ENCODE results near the gene RNU5B-1.

Gene RNU5B-1

GRCh38 chr15:65337436-65338070 is 33.1 kb downstream of the RNU5B-1 start:
- DNase-seq (ENCODE audit: low read depth in 1 of 2, low spot score in 1 of 2) = no peak
- no peak for TF ChIP-seq GABPA (IDR thresholded peaks at IDR 0.05; ENCODE audit: low read depth)
- TF ChIP-seq SPI1 (IDR thresholded peaks at IDR 0.05; ENCODE audit: borderline replicate concordance, low read depth) = no peak
- TF ChIP-seq, protein P1, sequence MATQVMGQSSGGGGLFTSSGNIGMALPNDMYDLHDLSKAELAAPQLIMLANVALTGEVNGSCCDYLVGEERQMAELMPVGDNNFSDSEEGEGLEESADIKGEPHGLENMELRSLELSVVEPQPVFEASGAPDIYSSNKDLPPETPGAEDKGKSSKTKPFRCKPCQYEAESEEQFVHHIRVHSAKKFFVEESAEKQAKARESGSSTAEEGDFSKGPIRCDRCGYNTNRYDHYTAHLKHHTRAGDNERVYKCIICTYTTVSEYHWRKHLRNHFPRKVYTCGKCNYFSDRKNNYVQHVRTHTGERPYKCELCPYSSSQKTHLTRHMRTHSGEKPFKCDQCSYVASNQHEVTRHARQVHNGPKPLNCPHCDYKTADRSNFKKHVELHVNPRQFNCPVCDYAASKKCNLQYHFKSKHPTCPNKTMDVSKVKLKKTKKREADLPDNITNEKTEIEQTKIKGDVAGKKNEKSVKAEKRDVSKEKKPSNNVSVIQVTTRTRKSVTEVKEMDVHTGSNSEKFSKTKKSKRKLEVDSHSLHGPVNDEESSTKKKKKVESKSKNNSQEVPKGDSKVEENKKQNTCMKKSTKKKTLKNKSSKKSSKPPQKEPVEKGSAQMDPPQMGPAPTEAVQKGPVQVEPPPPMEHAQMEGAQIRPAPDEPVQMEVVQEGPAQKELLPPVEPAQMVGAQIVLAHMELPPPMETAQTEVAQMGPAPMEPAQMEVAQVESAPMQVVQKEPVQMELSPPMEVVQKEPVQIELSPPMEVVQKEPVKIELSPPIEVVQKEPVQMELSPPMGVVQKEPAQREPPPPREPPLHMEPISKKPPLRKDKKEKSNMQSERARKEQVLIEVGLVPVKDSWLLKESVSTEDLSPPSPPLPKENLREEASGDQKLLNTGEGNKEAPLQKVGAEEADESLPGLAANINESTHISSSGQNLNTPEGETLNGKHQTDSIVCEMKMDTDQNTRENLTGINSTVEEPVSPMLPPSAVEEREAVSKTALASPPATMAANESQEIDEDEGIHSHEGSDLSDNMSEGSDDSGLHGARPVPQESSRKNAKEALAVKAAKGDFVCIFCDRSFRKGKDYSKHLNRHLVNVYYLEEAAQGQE (IDR thresholded peaks at IDR 0.05; ENCODE audit: insufficient replicate concordance, low read depth) = no peak
- no peak overlapping the region for H3K27ac ChIP-seq (replicated peaks)
- H3K4me3 ChIP-seq (replicated peaks; ENCODE audit: insufficient read depth, low read length) = no peak overlapping the region
- peaks cover 7% of the 10 kb centered on the region for H3K27me3 ChIP-seq (ENCODE audit: insufficient read depth, poor library complexity, severe bottlenecking)

- DNase-seq (ENCODE audit: low read depth in 1 of 2, low spot score in 1 of 2) = no peak
- peaks cover 7% of the 10 kb centered on the region for H3K27me3 ChIP-seq (ENCODE audit: insufficient read depth, poor library complexity, severe bottlenecking)
- H3K27ac ChIP-seq (replicated peaks) = no peak overlapping the region
- no peak for TF ChIP-seq GABPA (IDR thresholded peaks at IDR 0.05; ENCODE audit: low read depth)
- TF ChIP-seq, protein P1 (IDR thresholded peaks at IDR 0.05; ENCODE audit: insufficient replicate concordance, low read depth) = no peak
- TF ChIP-seq POLR2AphosphoS5 (IDR thresholded peaks at IDR 0.05; ENCODE audit: low read depth) = no peak
- TF ChIP-seq SPI1 (IDR thresholded peaks at IDR 0.05; ENCODE audit: borderline replicate concordance, low read depth) = no peak
- TF ChIP-seq CTCF (IDR thresholded peaks at IDR 0.05; ENCODE audit: insufficient read depth, low read length) = no peak
- H3K4me3 ChIP-seq (replicated peaks; ENCODE audit: insufficient read depth, low read length) = no peak overlapping the region
These were observed 33.9 kb downstream of the RNU5B-1 start for GRCh38 chr15:65338366-65338765.

DNA sequence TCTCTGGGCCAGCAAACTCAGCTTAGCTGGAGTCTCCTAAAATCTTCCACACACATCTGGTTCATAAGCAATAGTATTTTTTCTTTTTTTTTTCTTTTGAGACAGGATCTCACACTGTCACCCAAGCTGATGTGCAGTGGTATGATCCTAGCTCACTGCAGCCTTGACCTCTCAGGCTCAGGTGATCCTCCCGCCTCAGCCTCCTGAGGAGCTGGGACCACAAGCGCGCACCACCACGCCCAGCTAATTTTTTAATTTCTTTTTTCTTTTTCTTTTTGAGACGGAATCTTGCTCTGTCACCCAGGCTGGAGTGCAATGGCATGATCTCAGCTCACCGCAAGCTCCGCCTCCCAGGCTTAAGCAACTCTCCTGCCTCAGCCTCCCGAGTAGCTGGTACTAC is 34.3 kb downstream of the RNU5B-1 start:
- Histone ChIP-seq H3K27ac (replicated peaks) (no peak overlapping the region), H3K27me3 (ENCODE audit: insufficient read depth, poor library complexity, severe bottlenecking) (peaks cover 7% of the 10 kb centered on the region), H3K4me3 (replicated peaks; ENCODE audit: insufficient read depth, low read length) (no peak overlapping the region)
- TF ChIP-seq SPI1 (IDR thresholded peaks at IDR 0.05; ENCODE audit: borderline replicate concordance, low read depth) (no peak), CTCF (IDR thresholded peaks at IDR 0.05; ENCODE audit: insufficient read depth, low read length) (no peak), GABPA (IDR thresholded peaks at IDR 0.05; ENCODE audit: low read depth) (no peak), POLR2AphosphoS5 (IDR thresholded peaks at IDR 0.05; ENCODE audit: low read depth) (no peak)
- TF ChIP-seq, protein P1 (IDR thresholded peaks at IDR 0.05; ENCODE audit: insufficient replicate concordance, low read depth) = no peak
- DNase-seq (ENCODE audit: low read depth in 1 of 2, low spot score in 1 of 2) = no peak
